OCI-LY3 (cell line): ENCODE measurements around the gene DNAJC21.

Experiments
- EZH2phosphoT487 ChIP-seq: fragments of 200-600 bp; shearing (Covaris generic); IDR thresholded peaks from 2 replicates; pipeline ENCODE4 v1.6.1; 2018; ENCODE audit warnings: antibody characterized with exemption, mixed run types, low read depth
- TF ChIP-seq, protein P1 (sequence below): fragments of 200-600, 300-600 bp; sonication (generic); IDR thresholded peaks from 2 replicates; pipeline ENCODE4 v1.5.1; 2014; ENCODE audit warnings: antibody characterized with exemption, low read length, low read depth

DNA sequence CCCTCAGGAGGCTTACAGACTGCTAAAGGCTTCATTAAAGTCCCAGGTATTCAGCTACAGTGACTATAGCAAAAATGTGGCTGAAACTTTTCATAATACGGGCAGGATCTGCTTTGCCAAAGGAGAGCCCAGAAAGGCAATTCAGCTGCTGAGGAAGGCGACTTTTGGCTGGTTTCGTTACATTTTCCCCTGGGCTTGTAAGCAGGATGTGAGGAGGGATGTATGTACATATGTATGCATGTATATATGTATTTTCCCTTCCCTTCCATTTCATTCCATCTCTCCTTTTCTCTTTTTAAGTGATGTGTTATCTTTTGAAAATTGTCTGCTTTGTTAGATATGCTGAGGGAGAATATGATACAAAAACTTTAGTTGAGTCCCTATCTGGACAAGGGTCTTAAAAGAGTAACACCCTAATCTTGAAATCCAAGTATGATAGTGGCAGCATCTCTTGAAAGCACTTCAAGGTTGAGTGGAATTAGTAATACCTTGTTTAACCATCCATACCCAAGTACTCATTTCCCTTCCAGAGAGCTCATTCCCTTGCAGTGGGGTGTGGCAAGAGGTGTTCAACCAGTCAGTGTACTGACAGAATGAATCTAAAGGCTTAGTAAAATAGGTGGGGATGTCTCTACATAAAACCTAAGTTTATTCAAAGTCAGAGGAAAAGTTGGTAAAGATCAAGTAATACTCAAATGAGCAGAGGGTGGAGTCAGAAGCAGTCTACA, 42.8 kb upstream of the DNAJC21 start:
- TF ChIP-seq, protein P1, sequence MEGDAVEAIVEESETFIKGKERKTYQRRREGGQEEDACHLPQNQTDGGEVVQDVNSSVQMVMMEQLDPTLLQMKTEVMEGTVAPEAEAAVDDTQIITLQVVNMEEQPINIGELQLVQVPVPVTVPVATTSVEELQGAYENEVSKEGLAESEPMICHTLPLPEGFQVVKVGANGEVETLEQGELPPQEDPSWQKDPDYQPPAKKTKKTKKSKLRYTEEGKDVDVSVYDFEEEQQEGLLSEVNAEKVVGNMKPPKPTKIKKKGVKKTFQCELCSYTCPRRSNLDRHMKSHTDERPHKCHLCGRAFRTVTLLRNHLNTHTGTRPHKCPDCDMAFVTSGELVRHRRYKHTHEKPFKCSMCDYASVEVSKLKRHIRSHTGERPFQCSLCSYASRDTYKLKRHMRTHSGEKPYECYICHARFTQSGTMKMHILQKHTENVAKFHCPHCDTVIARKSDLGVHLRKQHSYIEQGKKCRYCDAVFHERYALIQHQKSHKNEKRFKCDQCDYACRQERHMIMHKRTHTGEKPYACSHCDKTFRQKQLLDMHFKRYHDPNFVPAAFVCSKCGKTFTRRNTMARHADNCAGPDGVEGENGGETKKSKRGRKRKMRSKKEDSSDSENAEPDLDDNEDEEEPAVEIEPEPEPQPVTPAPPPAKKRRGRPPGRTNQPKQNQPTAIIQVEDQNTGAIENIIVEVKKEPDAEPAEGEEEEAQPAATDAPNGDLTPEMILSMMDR: no peak
- no peak for TF ChIP-seq EZH2phosphoT487
